GM06990 (cell line): Measurements from ENCODE around the gene LYPD6B.

ENCODE experiments used
- DNase-seq: peaks from one replicate; pipeline ENCODE4 v3.0.0-alpha.2; 2011; ENCODE audit not compliant: insufficient read length; ENCODE audit errors: extremely low read depth
- H3K27me3 ChIP-seq: replicated peaks from 2 replicates; pipeline ENCODE4 v1.6.0; 2011; ENCODE audit warnings: low read length; ENCODE audit not compliant: control insufficient read depth, insufficient read depth
- H3K36me3 ChIP-seq: 2 replicates; pipeline ENCODE4 v1.5.1; 2011; ENCODE audit warnings: low read length; ENCODE audit not compliant: control insufficient read depth, insufficient read depth
- H3K4me3 ChIP-seq: replicated peaks from 2 replicates; pipeline ENCODE4 v1.5.1; 2011; ENCODE audit warnings: low read depth, mild to moderate bottlenecking, control low read depth, low read length
- CTCF ChIP-seq: IDR thresholded peaks from 2 replicates; pipeline ENCODE4 v1.5.1; 2011; ENCODE audit warnings: low read length, control low read depth, mild to moderate bottlenecking, inconsistent platforms; ENCODE audit not compliant: insufficient read depth, poor library complexity, severe bottlenecking

The LYPD6B gene

GRCh38 chr2:149000158-149000938, 38.2 kb upstream of the LYPD6B start:
- no peak for DNase-seq

DNA sequence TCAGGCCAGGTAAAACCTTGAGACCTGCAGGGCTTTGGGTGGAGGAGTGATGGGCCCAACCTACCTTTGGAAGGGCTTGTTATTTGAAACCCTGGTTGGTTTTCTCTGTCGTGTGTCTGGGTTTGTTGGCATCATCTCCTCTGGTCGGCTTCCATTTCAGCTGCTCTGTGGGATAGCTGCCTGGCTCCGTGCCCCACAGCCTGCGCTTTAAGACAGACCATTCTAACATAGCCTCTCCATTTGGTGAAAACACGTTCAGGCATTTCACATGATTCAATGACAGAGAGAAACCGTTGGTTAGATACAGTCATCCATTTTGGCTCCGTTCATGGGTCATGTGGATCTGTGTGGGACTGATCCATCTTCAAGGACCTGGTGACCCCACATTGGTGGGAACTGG, 37.0 kb upstream of the LYPD6B start:
- no peak for TF ChIP-seq CTCF
- no peak overlapping the region for H3K4me3 ChIP-seq
- H3K36me3 ChIP-seq = no peaks in the 10 kb centered on the region
- no peak for DNase-seq
- H3K27me3 ChIP-seq = no peaks in the 10 kb centered on the region

More at GRCh38 chr2:149000158-149000938, 38.2 kb upstream of the LYPD6B start:
- TF ChIP-seq CTCF = no peak
- no peaks in the 10 kb centered on the region for H3K36me3 ChIP-seq
- no peak overlapping the region for H3K4me3 ChIP-seq
- no peaks in the 10 kb centered on the region for H3K27me3 ChIP-seq

- DNase-seq = no peak
Observed at GRCh38 chr2:149002378-149002890, 36.1 kb upstream of the LYPD6B start.

DNA sequence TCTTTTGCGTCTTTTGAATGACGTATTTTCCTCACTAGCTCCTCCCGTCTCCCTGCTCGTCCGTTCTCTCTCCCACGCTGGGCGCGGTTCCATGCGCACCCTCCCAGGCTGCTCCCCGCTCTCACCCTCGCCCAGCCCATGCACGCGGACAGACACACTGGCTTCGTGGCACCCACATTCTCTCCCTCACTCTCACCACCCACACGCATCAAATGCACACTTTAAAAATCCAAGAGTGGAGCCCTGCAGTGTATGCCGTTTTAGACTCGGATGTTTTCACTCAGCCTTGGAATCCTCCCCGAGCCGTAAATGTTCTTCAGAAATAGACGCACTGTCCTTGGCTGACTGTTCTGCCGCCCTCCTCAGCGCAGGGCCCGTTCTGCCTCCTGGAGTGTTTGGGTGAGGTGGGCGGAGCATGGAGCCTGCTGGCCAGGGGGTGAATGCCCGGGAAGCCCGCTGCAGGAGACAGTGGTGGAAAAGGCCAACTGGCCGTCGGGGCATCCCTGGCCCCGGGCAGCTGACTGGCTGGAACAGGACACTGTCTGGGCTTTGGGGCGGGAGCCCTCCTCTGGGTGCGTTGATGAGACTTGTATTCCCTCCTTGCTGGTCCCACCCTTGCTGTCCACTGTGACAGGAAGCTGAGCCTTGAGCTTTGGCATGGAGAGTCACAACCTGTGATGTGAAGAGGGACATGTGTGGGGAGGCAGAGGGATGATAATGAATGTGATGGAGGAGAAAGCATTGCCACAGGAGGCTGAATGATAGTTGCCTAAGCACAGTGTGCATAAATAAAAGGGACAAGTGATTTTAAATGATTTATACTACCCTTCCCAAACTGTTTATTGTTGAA, 35.4 kb upstream of the LYPD6B start:
- no peak for DNase-seq
- no peaks in the 10 kb centered on the region for H3K36me3 ChIP-seq
- no peak overlapping the region for H3K4me3 ChIP-seq
- no peak for TF ChIP-seq CTCF
- H3K27me3 ChIP-seq = no peaks in the 10 kb centered on the region

More at GRCh38 chr2:149002378-149002890, 36.1 kb upstream of the LYPD6B start:
- TF ChIP-seq CTCF = no peak
- no peak overlapping the region for H3K4me3 ChIP-seq
- H3K27me3 ChIP-seq = no peaks in the 10 kb centered on the region
- H3K36me3 ChIP-seq = no peaks in the 10 kb centered on the region

DNA sequence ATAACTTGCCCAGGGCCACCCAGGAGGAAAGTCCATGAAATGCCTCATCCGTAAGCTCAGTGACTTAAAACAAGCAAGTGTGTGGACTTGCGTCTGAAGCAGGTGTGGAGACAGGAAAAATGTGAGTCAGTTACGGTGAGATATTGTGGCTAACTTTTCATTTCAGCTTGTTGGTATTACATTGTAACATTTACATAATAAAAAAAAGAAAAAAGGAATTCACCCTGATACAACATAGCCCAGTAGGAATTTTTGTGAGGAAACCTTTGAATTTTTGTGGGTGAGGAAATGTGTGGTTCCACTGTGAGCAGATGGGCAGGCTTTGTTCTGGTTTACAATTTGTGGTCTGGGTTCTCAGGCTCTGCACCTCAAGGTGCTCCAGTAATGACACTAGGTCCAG, 33.7 kb upstream of the LYPD6B start:
- H3K4me3 ChIP-seq = no peak overlapping the region
- no peak for TF ChIP-seq CTCF
- H3K36me3 ChIP-seq = no peaks in the 10 kb centered on the region
- no peak for DNase-seq
- no peaks in the 10 kb centered on the region for H3K27me3 ChIP-seq
